Measurements from ENCODE around the gene BCL7A. TPM values are rescaled to one million over a fixed set of nuclear protein-coding genes. Genes with fewer than 3 reads are reported as not detected.
A peak's percentile ranks its signal among the peaks of the same experiment; 100 is the strongest.

BCL7A gene
- total and polyA plus RNA-seq, 12 donors = 3.4 to 25.7 (median 15.4) TPM

DNA sequence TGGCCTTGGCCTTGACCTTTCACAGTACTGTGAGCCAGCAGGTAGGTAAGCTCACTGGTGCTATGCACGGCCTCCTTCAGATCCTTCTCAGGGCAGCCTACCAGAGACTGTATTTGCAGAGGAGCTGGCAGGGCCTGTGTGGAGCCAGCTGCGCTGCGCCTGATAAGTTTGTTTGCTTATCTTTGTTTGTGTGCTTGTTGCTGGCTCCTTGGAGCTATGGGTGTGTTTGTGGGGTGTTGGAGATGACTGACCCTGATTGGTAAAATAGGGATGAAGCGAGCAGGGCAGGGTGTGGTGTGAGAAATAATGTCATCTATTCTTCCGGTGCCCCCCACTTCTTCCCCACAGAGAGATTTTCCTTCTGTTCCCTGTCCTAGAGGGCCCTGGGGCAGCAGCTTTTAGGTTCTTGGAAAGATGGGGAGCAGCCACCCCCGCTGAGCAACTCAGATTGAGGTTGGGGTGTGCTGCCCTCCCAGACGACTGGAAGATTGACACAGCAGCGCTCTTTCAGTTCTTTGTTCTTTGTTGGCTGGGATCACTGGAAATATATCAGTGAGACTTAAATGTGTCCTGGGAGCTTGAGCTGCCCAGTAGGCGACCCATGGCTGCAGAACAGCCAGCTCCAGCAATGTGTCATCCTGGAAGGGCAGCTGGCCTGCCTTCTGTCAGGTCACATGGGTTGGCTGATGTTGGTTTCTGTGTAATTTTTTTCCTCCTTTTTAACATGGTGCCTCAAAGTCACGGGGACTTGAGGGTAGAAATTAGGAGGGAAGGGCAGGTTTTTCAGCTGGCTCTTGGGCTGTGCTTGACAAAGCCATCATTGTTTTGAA is 76.5 kb downstream of the BCL7A start:
- no peaks in the 10 kb centered on the region for H3K27me3 ChIP-seq
- H3K9me3 ChIP-seq = no peaks in the 10 kb centered on the region
- peak overlapping the region in 4 of 10 donors; percentile 1 to 25 (median 16) for H3K4me3 ChIP-seq
- peak overlapping the region; percentile 61 to 91 (median 83) for H3K27ac ChIP-seq
- no peaks in the 10 kb centered on the region for H3K36me3 ChIP-seq
- TF ChIP-seq, protein P1, sequence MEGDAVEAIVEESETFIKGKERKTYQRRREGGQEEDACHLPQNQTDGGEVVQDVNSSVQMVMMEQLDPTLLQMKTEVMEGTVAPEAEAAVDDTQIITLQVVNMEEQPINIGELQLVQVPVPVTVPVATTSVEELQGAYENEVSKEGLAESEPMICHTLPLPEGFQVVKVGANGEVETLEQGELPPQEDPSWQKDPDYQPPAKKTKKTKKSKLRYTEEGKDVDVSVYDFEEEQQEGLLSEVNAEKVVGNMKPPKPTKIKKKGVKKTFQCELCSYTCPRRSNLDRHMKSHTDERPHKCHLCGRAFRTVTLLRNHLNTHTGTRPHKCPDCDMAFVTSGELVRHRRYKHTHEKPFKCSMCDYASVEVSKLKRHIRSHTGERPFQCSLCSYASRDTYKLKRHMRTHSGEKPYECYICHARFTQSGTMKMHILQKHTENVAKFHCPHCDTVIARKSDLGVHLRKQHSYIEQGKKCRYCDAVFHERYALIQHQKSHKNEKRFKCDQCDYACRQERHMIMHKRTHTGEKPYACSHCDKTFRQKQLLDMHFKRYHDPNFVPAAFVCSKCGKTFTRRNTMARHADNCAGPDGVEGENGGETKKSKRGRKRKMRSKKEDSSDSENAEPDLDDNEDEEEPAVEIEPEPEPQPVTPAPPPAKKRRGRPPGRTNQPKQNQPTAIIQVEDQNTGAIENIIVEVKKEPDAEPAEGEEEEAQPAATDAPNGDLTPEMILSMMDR (IDR thresholded peaks at IDR 0.05) = no peak
- ATAC-seq = peak; percentile 86 to 93 (median 91)
- 17 to 28% methylated on average over 10 of the region's 10 CpGs for WGBS, 2 donors
- intact Hi-C loops (cut with DNase I) = loop anchor here in 2 of 10 donors (2.0 kb wide), 1 partner anchor 17 kb away; no protein-coding TSS in a partner anchor
- DNase-seq = peak; percentile 69 to 73
- H3K4me1 ChIP-seq = peaks cover 16 to 91% (median 70%) of the 10 kb centered on the region in 9 donors

DNA sequence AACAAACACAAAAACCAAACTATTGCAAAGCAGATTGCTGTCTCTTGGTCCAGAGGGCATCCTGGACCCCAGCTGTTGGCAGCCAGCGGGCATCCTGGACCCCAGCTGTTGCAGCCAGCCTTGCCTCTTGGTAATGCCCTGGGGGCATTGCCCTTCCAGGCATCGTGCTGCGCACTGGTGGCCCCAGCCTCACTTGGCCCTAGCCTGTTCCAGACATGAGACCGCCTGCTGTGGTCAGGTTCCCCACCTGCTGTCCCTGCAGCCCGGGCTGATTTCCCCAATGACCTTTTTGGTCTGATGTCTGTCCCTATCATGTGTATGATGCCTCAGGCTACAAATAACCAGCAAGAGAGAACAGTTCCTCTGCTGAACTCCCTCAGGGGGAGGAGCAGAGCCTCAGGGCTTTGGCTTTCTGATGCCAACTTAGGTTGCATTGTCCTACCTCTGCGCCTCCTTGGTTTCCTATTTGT is 77.6 kb downstream of the BCL7A start:
- no peaks in the 10 kb centered on the region for H3K36me3 ChIP-seq
- no peaks in the 10 kb centered on the region for H3K9me3 ChIP-seq
- intact Hi-C loops (cut with DNase I) = loop anchor here in 1 of 10 donors (2.0 kb wide), 1 partner anchor 19 kb away; no protein-coding TSS in a partner anchor
- WGBS, 2 donors = 87 to 88% methylated on average over 6 of the region's 6 CpGs
- no peaks in the 10 kb centered on the region for H3K27me3 ChIP-seq
- H3K4me1 ChIP-seq = peaks cover 16 to 100% (median 71%) of the 10 kb centered on the region in 9 donors
- no peak for DNase-seq
- H3K4me3 ChIP-seq = no peak overlapping the region
- TF ChIP-seq, protein P1 (IDR thresholded peaks at IDR 0.05) = no peak
- peak in 4 of 8 donors; percentile 14 to 42 (median 28) for ATAC-seq
- peak overlapping the region in 9 of 10 donors; percentile 61 to 91 (median 82) for H3K27ac ChIP-seq

DNA sequence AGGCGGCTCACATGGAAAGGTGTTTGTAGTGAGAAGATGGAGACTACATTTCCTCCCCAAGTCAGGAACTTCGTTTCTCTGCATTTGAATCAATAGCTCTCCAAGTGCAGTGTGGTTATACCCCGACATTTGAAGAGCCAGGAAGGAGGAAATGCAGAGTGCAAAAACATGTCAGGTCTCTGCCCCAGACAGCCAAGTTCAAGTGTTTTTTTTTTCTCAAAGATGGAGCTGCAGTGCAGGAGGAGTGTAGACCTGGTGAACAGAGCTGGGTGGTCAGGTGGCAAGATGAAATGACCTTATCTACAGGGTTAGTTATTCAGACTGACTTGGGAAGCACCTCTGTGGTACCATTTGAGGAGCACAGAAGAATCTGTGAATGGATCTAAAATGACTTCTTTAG is 78.2 kb downstream of the BCL7A start:
- Histone ChIP-seq H3K4me3 (no peak overlapping the region), H3K36me3 (no peaks in the 10 kb centered on the region), H3K27me3 (no peaks in the 10 kb centered on the region), H3K4me1 (peaks cover 19 to 100% (median 77%) of the 10 kb centered on the region in 9 donors), H3K27ac (peak overlapping the region in 8 of 10 donors; percentile 61 to 91 (median 84)), H3K9me3 (no peaks in the 10 kb centered on the region)
- 48 to 56% methylated on average over 3 of the region's 3 CpGs for WGBS, 2 donors
- TF ChIP-seq, protein P1 (IDR thresholded peaks at IDR 0.05) = no peak
- no peak for ATAC-seq
- DNase-seq = no peak
- intact Hi-C loops (cut with DNase I) = loop anchor here in 1 of 10 donors (2.0 kb wide), 1 partner anchor 19 kb away; no protein-coding TSS in a partner anchor

DNA sequence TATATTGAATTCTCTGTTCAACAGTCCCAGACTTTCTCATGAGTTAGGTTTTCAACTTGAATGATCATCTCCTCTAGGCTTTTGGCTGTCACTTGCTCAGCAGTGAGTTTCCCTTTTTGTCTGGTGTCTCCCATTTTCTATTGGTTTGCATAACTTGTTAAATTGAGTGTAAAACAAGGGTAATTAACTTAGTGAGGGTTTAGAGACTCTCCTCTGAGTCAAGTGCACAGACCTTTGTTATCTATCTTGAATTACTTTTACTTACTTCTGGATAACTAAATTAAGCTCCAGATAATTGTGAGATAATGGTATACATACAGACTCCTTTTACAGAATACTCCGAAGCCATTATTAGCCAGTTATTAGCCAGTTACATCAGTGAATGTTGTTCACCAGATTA is 78.9 kb downstream of the BCL7A start:
- peak overlapping the region in 3 of 10 donors; percentile 0 to 91 (median 82) for H3K27ac ChIP-seq
- DNase-seq = no peak
- intact Hi-C loops (cut with DNase I) = no loop called here
- 79 to 93% methylated on average over 1 of the region's 1 CpG for WGBS, 2 donors
- TF ChIP-seq, protein P1 (IDR thresholded peaks at IDR 0.05) = no peak
- no peaks in the 10 kb centered on the region for H3K9me3 ChIP-seq
- H3K36me3 ChIP-seq = no peaks in the 10 kb centered on the region
- no peak overlapping the region for H3K4me3 ChIP-seq
- H3K27me3 ChIP-seq = no peaks in the 10 kb centered on the region
- H3K4me1 ChIP-seq = peaks cover 19 to 100% (median 79%) of the 10 kb centered on the region in 9 donors
- no peak for ATAC-seq

Measured in heart right ventricle (tissue), 16 donors.